GM19468 (cell line): ENCODE measurements around the gene C5orf58.
A peak's percentile ranks its signal among the peaks of the same experiment; 100 is the strongest.

Experiments used
- ATAC-seq: cut with Tn5 transposase; IDR thresholded peaks from one replicate; pipeline ENCODE4 v1.9.1; 2021; ENCODE audit warnings: mild to moderate bottlenecking, moderate library complexity, moderate number of reproducible peaks; ENCODE audit not compliant: unreplicated experiment; ENCODE audit errors: extremely low read depth

Gene C5orf58

DNA sequence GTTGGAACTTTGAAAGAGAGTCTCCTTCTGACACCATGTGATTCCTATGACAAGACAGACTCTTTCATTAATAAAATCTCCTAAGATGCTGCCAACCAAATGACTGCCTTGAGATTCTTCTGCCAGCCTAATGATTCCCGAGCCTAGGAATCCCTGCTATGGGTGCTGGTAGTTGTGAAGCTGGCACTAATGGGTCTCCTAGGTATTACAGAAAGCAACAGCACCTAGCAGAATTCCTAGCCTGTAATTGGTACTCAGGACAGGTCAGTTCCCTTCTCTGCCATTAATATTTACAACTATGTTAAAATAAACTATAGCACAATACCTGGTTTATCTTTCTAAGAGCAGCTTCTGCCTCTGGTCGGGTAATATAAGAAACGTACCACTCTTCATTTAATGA is 19.3 kb downstream of the C5orf58 start:
- no peak for ATAC-seq

DNA sequence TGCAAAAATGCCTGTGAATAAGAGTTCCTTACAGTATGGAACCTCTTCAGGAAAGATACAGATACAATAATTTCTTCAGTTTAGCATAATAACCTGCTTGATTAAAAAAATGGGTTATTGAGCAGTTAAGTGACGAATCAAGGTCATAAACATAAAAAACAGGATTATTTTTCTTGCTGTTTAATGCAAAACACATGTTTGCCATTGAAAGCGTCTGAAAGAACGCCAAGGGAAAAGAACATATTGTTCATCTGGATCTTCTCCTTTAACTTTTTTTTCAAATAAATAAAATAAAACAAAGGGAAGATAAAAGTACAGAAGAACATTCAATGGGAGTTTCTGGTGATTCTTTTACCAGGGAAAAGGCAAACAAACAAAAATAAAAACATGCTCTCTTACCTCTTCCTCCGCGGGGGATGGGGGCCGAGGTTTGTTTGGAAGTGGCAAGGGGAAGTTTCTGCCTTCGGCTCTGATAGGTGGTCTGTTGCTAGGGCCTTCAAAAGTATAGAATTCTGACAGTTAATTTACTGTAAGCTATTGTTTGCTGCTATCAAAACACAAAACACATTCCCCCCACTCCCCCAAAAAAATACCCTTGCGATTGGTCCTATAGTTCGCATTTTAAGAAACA is 20.1 kb downstream of the C5orf58 start:
- no peak for ATAC-seq

DNA sequence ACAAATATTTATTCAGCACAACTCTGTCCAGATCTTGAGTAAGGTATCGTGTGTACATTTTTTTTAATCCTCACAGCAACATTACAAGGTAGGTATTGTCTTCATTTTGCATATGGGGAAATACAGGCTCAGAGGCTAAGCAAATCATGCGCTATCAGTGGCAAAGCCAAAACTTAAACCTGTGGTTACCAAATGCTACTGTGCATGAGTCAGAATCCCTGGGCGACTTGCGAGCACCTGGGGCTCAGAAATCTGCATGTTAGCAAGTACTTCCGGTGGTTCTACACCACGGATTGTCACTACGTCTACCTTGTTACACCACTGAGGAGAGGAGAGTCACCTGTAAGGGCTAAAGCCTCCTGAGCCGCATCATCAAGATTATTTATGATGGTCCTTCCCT is 21.3 kb downstream of the C5orf58 start:
- peak; percentile 91 for ATAC-seq

DNA sequence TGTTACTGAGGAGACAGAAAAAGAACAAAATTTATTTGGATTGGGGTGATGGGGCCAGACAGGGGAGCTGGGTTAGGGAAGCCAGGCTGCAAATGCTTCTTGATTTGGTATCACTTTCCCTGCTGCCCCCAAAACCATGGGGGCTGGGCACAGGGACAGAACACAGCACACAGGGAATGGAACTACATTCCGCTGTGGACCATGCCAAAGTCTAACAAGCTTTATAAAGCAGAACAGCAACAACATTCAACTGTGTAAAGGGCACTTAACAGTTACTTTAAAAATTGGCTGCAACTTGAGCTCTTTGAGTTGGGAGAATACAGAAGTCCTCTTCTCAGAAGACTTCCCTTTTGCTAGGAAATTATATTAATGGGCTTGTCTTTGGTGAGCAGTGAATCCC is 23.8 kb downstream of the C5orf58 start:
- no peak for ATAC-seq

DNA sequence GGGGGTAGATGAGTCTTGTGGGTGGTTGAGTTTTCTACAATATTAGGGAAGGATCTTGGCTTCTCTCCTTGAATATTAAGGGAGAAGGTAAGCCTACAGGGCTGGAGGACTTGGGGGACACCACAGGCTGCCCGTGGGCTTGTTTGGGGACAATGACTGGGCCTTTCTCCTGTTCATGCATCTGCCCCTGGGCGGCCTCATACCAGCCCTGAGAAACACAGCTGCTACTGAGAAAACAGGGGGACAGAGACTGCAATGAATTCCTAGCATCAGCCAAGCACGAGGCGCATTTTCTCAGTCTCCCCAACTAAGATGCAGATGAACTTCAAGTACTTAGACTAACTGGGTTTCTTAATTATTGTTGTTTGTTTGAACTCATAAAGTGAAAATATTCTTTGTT is 24.6 kb downstream of the C5orf58 start:
- no peak for ATAC-seq

DNA sequence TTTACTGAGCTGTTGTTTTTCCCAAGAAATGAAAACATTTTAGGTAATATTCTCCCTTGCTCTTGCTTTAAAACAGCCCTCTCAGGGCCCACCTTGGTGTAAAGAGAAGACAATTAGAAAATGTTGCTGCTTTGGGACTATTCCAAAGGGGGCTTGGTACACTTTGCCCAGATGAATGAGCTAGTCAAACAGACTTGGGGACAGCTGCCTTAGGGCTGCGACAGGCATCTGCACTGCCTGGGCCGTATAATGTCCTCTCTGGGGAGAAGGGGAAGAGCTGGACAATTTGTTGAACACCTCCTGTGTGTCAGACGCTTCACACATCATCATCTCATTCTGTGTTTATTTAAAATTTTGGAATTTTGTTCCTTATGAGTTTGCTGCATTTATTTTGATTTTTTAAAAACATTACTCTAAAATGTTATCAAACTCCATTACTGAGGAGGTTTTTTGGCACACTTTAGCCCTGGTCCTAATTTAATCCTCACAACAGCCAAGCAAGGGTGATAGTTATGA is 28.8 kb downstream of the C5orf58 start:
- no peak for ATAC-seq

DNA sequence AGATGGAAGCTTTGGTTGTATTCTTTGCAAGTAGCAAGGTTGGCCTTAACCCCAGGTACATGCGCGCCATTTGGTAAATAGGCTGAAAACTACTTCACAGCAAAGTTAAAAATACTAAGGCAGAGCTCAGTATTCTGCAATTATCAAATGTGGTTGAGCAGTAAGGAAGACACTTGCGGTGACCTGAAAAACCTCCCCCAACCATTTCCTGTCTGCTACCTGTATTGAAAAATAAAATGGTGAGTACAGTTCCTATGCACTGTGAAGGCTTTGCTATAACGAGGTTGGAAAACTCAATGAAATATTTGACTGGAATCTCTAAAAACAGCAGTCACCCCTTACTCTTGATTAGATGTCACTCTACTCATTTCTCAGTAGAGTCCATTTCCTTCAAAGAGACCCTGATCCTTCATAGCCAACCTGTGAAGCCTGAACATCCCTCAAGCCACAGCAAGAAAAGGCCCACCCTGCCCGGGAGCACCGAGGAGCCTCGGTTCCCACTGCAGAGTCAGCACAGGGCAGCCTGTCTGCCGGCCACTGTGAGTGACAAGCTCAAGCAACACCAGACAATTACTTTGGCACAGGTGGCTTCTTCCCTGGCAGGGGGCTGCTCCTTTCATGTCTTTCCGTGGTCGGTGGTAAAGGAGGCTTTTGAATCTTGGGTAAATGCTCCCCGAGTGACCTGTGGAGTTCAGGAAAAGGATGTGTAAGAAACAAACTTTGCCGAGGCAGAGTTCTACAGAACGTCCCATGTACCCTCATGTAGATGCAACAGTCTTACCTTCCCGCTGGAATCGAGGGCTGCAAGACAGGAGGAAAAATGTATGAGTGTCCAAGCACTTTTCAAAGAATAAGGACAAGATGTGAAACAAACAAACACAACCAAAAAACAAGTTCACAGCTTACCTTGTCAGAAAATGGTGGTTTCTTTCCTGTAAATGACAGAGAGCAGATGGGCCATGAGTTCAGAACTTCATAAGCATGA is 29.6 kb downstream of the C5orf58 start:
- no peak for ATAC-seq

DNA sequence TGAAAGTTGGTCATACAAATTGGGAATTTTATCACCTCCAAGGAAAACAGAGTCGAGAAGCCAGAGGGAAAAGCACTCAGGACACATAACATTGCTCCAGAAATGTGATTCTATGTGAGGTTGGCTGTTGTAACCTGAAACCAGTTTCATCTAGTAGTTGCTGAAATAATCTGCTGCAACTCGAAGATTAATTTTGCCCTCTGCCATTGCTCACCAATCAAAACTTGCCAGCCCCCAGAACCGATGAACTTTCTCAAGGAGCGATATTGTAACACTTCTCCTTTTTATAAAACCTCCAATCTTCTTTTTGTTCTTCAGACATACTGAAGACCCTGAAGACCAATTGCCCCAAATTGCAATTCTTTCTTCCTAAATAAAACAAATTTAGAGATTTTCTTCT is 31.1 kb downstream of the C5orf58 start:
- ATAC-seq: no peak

DNA sequence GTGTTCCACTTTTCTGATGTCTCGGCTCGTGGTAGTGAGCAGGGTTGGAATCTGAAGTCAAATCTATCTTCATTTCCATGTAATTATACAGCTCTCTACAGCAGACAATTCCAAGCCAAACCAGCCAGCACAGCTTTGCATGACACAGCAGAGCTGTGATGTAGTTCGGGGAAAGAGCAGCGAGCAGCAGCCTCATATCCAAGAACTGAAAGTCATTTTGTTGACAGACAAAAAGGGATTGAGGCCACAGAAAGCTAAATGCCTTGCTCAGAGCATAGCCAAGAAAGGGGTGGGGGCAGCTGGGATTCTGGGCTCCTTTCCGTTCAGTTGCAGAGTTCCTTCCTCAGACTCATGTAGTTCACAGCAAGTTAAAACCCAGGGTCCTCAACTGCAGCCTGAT is 32.7 kb downstream of the C5orf58 start:
- no peak for ATAC-seq

DNA sequence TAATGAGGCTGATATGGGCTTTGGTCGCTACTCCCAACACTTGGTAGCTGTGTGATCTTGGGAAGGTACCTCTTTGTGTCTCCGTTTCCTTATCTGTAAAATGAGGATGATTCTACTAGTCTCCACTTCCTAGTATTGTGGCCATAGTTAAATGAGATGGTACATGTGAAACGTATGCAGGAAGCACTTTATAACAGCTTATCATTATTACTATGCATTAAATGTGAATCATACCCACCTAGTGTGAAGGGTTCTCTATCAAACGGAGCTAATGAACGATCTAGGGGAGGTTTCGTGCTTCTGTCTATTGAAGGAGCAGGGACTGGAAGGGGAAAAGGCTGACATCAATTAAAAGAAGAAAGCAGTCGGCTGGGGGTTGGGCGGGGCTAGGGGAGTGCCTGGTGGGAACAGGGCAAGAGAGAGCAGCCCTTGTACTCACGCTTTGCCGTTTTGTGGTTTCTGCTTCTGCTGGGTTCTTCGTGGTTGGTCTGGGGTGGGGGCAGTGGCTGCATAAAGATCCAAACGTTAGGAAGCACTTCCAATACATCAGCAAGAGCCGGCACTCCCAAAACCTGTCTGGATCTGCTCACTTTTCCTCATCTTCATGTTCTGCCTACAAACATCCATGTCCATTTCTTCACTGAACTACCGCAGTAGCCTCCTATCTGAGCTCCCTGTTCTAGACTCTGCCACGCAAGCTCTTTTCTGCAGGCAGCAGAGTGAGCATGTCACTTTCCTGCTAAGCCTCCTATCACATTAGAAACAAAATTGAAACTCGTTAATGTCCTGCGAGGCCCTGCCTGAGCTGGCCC is 34.0 kb downstream of the C5orf58 start:
- ATAC-seq: no peak

DNA sequence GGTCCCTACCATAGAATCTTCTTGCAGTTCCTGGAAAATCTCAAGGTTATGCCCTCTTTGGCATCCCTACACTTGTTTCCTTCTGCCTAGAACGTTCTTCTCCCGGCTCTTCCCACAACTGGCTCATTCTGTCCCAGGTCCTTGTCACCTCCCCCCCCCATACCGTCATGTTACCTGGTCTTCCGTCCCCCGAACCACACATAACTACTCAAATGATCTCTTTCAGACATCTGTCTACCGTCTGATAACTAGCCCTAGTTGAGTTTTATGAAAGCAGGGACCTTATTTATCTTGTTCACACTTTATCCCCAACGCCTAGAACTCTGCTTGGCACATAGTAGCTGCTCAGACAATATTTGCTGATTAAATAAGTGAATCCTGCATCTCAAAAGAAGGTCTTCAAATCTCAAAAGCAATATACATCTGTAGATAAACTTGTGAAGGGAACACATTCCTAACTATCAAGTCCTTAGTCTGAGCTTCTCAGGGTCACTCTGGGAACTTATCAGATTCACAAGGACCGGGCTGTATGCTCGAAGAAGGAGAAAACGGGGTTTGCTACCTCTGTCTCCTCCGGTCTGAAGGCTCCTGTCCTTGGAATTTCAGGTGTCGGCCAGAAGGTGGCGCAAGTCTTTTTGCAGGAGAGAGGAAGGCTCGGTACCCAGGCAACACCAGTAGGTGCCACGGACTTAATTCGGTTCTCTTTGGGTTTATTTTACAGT is 34.8 kb downstream of the C5orf58 start:
- no peak for ATAC-seq

DNA sequence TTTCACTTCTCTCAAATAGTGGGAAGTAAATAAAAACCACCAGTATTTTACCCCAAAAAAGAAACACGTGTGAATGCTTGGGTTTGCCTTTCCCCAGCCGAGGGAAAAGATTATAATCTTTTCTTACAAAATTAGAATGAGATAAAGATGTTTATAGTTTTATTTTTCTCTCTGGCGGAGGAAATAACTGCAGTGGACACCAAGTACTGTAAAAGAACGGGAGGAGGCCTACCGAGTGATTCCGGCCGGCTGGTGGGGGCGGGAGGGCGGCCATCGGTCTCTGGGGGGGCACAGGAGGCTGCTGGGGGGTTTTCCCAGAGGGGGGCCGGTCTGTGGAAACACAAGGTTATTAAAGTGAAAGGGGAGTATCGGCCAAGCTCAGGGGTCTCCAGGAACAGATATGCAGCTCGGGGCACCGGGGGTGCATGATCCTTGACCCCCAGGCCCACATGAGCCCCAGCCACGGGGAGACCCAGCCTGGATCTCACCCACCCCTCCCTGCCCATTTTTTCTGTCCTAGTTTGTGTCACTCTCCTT is 35.4 kb downstream of the C5orf58 start:
- no peak for ATAC-seq

DNA sequence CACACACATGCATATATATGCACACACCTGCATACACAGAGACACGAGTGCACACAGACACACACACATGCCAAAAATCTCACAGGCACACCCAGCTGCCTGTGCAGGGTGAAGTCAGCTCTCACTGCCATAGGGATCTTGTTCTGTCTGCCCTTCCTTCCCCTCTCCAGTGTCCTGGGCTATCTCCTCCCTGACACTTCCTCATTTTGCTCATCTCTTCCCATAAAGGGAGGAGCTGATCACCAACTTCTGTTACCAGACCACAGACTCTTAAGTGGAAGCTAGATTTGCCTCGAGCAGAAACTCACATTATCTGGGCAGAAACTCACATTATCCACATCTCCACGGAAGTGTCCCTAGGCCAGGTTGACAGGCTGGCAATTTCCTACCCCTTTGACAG is 36.1 kb downstream of the C5orf58 start:
- no peak for ATAC-seq

DNA sequence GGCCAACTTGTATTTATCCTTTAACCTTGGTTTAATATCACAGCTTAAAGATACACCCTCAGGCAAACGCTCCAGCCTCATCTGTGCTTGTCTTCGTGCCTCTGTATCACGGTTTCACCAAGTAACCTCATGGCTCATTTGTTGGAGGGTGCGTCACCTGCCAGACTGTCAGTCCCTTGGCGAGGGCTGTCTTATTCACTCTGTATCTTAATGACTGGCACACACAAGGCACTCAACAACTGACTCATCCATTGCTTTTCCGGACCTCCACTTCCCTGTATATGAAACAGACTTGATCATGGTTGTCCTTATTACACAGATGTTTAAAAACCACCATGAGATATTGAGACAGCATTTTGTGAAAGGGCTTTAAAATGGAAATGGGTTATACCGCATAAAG is 36.8 kb downstream of the C5orf58 start:
- ATAC-seq: no peak

DNA sequence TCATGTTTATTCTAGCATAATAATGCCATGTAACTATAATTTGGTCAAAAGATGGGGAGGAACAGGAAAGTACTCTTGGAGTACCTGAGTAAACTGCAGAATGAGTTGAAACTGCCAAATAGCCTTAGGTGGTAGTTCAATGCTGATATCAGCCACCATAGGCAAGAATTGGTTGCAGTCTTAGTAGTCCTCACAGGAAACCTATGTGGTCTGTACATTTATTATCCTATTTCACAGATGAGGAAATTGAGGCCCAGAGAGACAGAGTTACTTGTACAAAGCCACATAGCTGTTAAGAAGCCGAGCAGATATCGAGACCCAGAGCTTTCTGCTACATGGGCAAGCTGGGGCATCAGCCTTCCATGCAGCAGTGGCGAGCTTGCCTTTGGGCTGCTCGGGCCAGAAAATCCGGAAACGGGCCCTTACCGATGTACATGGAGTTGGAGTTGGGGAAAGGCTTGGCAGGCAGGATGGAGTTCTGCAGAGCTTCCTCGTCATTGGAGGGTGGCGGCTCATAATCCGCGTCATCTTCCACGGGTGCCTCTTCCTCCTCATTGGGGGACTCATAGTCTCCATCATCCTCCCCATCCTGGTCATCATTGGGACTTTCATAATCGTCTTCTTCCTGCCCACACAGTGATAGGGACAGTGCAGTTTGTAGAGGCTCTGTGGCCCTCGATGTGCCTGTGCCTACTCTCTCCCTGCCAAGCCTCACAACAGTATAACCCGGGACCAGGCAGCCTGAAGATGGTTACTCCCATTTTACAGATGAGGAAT is 37.7 kb downstream of the C5orf58 start:
- ATAC-seq: no peak

DNA sequence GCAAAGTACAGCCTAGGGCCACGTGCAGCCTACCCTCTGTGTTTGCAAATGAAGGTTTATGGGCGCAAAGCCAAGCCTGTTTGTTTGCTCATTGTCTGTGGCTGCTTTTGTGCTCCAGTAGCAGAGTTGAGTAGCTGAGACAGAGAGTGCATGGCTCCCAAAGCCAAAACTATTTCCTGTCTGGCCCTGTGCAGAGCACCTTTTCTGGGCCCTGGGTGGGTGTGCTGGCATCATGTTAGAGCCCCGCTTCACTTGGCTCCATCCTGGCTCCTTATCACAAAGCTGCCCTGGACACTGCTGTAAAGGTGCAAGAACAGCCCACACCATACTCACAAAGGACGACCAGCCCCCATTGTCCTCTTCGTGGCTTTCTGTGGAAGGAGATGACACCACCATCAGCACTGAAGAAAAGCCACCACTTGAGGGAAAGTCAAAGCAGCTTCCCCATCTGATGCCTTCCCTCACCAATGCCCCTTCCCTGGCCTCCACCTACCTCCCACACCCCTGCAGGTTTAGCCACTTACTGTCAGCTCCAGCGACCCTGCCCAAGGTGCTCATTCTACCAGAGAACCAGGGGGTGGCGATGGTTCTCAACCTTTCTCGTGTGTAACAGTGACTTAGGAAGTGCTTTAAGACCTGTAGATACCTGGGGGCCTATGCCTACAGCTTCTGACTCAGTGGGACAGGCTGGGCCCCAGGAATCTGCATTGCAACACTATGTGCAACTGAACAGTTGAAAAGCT is 41.4 kb downstream of the C5orf58 start:
- no peak for ATAC-seq

DNA sequence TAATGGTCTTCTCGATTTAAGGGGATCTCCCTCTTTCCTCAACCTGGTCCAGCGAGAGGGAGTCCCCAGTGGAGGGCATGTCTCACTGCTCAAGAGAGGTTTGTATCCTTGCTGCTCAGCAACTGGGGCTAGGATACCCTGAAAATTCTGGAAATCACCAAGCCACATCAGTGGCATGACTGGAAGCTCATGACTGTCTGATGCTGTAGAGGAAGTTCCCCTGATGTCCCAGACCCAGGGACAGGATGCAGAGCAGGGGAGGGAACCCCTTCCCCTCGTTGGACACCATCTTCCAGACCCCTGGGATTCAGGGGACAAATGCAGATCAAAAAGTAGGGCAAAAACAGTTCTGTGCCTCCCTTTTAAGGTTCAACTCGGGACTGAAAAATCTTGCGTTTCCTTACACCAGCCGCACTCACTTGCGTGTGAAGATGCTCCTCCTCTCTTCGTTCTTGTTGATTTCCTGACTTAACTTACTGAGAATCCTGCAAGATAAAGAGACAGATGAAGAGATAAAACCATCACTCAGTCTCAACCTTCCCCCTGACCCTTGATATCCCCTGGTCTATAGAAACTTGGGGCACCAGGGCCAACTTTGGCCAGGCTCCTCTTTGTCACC is 42.7 kb downstream of the C5orf58 start:
- no peak for ATAC-seq

DNA sequence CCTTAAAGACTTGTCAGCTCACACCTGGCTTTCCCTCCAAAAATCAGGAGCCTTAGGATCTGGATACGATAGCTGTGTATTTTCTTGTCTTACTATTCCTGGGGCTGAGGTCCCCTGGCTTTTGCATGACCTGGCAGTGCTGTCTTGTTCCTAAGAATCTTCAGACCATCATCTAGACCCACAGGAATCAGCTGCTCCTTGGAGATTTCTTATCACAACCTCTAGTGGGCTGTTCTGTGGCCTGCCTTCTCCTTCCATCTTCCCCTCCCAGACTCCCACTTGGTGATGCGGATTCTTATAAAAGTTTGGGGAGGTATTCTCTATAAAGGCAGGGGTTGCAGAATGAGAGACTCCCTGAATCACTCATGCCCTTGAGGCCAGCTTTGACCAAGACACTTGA is 43.4 kb downstream of the C5orf58 start:
- ATAC-seq: no peak
